Stimulated activated CD8-positive, alpha-beta memory T cell treated with anti-CD3 and anti-CD28 coated beads, Interleukin-7, amount 100 ng/mL, for 24 hours (primary cell): Measurements from ENCODE around the gene MGST2.

Source experiments
- DNase-seq: peaks from one replicate; pipeline ENCODE4 v3.0.0-alpha.2; 2020; ENCODE audit warnings: low read depth

The MGST2 gene

DNA sequence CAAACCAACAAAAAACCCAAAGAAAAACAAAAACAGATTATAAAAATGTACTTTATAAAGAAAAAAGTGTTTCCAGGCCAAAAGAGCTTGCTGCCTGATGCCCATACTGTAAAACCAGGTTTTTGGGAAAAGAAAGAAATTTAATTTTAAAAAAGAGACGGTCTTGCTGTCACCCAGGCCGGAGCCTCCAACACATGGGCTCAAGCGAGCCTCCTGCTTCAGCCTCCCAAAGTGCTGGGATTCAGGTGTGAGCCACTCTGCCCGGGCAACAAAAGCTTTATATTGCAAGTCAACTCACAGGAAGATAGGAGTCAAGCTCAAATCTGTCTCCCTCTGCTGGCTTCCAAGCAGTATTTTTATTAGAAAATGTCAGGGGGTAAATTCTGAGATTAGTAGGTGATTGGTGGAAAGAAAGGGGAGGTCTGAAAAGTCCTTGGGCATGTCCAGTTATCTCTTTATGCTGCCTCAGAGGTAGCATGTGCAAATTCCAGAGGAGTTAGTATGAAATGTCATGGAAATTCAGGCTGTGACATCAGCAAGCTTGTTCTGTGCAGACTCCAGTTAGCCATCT is 39.4 kb downstream of the MGST2 start:
- no peak for DNase-seq

DNA sequence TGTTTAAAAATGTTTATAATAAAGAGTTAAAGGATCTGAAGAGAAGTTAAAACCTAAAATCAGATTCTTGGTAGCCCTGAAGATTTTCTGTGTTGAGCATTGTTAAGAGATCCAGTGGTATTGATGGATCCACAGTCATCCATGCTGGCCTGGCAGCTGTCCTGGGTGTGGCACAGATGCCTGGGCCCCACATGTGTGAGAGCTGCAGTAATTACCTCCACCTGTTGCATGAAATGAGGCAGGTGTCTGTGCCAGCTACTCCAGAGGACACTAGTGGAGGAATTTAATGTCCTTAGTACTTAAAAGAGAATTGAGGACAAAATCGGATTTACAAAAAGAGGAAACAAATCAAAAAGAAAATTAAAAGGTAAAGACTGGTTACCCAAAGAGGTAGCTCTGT is 44.0 kb downstream of the MGST2 start:
- no peak for DNase-seq

DNA sequence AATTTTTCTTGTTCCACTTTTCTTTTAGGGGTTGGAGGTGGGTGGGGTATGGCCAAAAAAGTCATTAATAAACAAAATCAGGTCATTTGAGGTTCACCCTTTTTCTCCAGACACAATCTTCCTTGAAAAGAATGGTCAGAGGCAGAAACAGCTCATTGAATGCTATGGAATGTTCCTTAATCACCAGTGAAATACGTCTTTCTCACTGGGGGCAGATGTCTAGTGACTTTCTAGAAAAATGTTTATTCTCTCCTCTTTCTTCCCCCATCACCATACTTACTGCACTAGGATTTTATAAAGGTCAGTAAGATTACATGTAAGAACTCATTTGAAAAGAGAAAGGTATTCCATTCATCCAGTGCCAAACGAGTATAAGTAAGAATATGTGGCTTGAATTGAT is 44.5 kb downstream of the MGST2 start:
- DNase-seq = no peak

DNA sequence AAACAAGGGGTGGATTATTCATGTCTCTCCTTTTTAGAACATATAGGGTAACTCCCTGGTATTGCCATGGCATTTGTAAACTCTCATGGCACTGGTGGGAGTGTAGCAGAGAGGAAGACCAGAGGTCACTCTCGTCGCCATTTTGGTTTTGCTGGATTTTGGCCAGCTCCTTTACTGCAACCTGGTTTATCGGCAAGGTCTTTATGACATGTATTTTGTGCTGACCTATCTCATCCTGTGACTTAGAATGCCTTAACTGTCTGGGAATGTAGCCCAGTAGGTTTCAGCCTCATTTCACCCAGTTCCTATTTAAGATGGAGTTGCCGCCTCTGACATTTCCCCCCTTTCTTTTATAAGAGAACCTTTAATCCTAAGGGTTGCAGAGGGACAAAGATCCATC is 45.8 kb downstream of the MGST2 start:
- no peak for DNase-seq

DNA sequence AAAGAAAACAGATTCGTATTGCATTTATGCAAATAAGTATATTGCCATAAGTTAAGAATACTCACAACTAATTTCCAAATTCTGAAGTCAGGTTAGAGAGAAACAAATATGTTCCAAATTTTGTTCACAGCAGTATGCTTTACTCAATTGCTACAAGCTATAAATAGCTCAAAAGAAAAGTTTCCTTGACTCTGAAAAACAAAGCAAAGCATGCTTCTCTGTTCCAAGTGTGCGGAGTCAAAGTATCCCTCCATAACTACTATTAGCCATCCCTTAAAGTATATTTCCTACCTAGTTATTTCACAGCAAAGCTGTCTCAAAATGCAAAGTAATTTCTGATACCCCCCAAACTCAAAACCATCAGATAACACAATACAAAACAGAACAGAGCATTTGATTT is 47.3 kb downstream of the MGST2 start:
- DNase-seq = no peak

DNA sequence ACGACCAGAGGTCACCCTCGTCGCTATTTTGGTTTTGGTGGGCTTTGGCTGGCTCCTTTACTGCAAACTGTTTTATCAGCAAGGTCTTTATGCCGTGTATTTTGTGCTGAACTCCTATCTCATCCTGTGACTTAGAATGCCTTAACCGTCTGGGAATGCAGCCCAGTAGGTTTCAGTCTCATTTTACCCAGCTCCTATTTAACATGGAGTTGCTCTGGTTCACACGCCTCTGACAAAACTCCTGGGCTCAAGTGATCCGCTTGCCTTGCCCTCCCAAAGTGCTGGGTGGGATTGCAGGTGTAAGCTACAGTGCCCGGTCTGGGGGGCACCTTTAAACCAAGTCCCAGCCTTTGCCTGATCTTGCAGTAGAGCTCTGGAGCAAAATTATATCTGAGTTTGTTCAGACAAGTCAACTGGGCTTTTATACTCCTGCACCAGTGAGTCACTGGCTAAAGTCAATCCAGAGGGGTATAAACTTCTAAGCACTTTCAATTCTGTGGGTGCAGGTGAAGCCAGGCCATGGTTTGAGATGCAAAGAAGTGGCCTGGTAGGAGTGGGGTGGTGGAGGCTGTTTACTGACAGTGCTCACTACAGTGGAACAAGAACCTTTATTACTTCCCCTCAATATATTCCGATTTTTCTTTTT is 50.2 kb downstream of the MGST2 start:
- no peak for DNase-seq

DNA sequence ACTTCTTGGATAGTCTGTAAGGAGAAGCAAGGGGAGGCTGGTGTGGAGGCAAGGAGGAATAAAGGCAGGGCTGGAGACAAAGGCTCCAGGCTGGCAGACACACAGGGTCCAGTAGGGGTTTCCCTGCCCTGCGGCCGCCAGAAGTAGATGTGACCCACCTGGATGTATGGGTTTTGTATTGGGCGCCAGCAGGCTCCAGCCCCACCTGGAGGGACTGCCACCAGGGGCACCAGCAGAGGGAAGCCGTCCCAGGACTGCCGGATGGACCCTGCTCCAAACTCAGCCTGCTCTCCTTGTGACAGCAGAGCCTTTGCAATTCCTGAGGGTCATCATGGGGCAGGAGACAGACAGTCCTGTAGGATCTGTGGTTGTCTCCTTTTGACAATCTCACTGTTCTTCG is 52.7 kb downstream of the MGST2 start:
- no peak for DNase-seq

DNA sequence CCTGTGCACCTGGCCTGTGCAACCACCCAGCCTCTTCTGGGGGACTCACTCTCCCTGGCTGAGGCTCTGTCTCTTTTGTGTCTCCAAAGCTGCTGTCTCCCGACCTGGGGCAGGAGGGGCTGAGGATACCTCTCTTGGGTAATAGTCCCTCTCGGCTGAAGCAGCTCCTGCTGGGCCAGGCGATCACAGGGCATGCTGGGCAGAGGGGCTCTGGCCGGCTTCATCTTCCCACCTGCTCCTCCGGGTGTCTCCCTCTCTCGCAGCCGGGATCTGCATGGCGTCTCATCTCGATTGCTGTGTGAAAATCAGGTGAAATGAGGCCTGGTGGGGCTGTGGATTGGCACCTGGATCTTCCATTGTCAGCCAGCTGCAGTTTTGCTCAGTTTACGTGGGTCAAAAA is 53.2 kb downstream of the MGST2 start:
- no peak for DNase-seq

DNA sequence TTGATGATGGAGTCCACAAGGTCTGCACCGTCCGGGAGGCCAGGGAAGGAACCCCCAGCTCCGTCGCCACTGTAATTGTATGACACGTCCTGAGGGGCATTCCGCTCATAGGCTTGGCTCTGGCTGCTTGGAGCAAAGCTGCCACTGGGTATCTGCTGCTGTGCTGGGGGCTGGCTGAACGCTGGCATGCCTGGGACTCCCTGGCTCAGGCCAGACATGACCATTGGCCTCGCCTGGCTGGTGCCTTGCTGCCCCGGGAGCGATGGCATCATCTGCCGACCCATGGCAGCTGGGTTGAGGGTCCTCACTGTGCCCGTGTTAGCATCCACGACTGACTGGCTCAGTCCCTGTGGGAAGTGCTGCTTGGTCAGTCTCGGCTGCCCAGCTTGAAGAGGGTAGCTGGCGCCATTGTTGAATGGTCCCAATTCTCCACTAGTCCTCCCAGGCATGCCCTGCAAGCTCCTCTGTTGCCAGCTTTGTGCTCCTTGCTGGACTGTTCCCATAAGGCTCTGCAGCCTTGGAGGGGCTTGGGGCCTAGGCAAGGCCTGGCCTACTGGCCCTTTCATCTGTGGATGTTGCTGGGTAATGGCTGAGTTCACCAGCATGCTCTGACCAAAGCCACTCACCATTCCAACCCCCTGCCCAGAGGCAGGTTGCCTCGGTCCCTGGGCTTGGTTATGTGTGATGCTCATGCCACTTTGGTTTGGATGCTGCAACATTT is 53.9 kb downstream of the MGST2 start:
- DNase-seq = no peak

DNA sequence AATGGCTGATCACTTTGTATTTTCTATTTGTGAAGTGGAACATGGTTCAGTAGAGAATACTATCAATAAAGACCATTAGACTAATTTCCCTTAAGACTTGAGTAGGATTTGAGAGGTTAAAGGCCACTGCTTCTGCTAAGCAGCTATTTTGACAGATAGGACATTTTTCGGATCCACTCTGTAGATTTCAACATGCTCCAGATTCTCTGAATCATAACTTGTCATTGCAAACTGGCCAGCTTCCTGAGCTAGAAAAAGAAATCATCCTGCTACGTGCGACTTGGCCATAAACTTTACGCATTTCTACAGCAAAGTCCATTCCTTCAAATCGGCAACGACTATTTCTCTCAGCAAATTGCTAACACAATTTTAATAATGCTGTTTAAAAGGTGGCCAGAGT is 55.2 kb downstream of the MGST2 start:
- DNase-seq = no peak

DNA sequence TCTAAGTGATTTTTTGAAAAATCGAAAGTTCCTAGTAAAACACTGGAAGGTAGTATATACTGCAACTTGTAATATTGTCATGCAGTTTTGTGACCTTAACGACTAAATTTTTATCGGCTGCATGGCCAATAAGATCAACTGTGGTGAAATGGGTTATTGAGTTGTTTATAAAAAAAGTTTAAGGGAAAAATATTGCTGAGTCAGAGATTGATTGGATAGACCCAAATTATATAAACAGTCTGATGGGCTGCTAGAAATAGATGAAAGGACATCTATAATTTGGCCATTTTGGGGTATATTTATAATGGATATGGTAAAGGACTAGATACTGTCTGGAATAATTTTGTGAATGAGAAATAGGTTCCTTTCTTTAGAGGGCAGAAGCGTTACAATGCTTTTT is 56.2 kb downstream of the MGST2 start:
- no peak for DNase-seq

DNA sequence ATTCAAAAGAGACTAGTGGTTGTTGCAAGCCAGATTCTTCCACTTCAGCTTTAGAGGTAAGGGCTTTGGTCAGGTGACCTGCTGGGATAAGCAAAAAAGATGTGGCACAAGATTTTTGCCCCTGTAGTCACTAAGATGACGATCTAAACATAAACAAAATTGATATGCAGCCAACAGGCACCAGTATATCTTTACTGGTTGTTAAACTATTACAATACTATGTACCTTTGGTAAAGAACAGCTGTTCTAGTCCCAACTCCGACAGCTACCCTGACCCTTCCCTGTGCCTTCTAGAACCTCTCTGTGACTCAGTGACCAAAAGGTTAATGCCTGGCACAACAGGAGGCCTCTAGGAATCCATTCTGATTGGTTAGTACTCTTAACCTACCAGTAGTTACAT is 59.6 kb downstream of the MGST2 start:
- no peak for DNase-seq

DNA sequence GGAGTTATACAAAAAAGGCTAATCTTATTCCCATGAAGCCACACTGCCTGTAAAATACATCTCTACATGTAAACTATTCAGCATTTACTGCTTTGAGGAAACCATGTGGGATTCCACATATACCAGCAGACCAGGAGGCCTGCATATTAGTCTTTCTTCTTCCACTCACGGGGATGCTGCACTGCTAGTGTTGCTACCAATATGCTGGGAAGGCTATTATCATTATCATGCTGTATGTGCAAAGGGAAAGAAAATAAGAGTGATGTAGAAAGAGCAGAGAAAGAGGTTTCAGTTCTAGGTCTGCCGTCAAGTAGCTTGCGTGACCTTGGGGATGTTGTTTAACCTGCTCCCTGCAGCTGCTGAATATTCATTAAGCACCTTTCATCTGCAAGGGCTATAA is 61.0 kb downstream of the MGST2 start:
- no peak for DNase-seq

DNA sequence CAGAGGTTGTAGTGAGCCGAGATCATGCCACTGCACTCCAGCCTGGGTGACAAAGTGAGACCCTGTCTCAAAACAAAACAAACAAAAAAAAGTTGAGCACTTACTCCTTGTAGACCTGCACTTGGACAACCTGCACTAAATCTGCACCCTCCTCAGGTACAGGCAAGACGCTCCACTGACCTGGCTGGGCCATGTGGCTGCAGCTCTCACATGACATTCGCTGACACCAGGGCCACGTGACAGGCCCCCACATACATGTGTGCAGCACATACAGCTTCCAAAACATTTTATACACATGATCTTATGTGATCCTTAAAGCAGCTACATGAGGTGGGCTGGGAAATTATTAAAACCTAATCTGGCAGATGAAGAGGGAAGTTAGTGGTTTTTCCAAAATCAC is 62.5 kb downstream of the MGST2 start:
- no peak for DNase-seq

DNA sequence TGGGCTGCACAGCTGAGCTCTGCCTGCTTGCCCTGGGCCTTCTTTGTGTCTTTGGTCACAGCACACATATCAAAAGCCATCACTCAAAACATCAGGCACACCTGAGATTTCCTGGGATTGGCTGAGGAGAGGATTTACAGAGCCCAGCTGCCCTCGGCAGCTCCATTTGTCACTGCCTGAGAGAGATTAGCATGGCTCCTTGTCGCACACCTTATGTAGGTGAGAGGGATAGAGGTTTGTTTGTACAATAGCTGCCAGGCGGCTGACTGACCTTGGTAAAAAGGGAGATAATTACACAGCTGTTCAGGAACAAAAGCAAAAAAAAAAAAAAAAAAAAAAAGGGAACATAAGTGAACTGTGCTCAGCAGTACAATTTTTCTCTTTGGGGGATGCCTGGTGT is 63.2 kb downstream of the MGST2 start:
- DNase-seq = no peak

DNA sequence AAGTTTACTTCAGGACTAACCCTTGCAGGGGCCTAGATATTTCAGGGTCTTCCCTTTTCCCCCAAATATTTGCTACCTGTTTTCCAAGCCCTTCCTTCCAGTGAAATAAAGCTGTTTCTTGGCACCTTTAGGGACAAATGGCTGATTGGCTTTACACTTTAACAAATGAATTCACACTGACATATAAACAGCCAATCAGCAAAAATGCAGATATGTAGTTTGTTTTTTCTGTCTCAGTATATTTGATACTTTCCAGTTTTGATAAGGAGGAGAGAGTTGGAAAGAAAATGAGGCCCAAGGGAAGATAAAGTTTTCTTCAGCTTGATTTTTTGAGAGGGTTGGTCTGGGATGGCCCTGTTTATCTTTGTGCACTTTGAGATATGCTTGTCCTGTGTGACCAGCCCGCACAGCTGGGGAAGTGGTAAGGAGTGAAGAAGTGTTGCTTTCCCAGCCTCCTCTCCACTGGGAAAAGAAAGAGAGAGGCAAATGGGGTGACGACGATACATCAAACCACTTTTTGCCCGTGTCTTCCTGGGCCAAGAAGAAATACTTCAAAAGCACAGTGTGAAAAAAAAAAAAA is 67.5 kb downstream of the MGST2 start:
- no peak for DNase-seq

DNA sequence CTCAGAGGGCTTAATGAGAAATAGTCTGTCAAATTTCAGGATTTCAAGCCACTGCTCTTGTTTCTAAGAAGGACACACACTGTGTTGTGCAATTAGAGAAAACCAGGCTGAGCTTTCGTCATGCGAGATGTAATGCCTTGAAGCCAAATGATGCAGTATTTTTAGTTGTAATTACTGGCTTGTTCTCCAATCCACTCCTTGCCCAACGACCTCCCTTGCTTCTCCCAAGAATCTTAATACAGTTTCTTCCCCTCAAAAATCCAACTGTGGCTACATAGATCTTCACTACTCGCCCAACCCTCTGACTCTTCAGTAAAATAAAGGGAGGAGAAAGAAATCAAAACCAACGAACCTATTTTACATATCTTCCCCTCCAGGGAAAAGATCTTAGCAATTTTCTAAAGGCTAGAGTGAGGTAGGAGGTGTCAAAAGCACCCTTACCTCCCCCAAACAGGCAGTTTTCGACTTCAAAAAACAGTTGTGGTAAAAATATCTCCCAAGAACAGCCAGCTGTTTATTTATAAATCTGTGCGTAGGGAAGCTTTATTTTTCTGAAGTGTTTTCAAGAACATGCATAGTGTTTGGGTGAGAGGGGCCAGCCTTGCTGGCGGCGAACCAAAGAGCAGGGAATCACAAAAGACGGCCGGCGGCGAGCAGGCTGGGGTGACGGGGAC is 68.7 kb downstream of the MGST2 start:
- no peak for DNase-seq

DNA sequence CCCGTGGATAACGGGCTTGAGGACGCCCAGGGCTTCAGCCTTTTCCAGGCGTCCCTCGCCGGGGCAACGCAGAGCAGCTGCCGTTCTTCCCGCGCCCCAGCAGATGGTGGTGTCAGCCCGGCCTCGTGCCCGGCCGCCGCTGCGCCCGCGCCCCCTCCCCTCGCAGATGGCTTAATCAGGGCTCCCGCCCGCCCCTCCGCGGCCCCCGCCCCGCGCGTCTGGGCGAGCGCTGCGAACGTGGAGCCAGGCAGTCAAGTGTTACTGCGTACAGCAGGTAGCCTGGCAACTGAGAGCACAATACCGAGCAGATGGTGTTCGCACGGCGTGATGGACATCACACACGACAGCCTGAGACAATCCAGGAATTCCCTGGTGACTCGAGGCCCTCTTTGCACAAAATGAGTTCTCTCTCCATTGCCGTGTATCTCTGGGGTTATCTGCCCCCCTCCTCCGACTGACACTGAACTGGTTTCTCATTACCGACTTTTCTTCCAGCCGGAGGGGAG is 69.3 kb downstream of the MGST2 start:
- peak; percentile 11 for DNase-seq

DNA sequence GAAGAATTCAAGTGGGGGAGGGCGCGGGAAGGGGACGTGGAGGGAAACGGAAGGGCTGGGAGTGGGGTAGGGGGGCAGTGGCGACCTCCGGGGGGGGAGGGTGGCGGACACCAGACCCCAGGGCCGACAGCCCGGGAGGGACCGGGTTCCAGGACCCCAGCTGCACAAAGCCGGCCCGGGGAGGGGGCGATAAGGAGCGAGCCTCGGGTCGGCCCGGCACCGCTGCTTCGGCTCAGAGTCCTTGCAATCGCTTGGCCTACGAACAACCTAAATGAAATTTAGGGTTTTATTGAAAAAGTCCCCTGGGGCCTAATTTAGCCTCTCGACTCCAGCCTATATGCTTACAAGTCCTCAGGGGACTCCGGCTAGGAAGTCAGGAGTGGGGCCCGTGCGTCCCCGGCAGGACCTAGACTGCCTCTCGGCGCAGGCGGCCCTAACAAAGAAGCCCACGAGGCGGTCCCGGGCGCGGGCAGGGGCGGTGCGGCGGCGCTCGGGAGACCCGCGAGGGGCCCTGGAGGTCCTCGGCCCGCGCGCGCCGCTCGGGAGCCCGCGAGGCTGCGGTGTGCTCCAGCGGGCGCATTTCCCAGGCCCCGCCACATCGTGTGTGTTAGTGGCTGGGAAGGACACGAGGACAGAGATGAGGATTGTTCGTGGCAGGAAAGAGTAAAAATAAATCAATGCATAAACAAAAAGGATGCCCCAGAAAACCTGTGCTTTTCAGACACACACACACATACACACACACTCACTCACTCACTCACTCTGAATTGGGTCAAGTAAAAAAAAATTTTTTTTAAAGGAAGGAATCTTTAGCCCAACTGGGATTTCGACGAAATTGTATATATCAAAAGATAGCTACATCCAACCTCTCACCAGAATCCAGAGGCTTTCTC is 70.0 kb downstream of the MGST2 start:
- DNase-seq = no peak

DNA sequence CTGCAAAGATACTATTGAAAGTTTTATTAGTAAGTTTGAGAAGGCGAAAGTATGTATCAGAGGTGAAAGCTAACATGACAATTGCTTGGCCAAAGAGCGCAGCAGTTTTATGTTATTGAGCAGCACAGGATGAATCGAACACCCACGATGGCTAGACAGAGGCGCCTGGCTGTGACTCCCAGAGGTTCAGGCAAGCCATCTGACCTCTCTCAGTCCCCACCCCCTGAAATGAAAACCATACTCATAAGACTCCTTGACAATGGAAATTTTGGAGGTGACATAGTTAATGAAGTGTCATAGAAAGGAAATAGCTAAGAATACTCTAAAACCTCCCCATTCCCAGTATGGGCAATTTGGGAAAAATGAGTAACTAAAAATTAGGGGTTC is 70.6 kb downstream of the MGST2 start:
- no peak for DNase-seq

DNA sequence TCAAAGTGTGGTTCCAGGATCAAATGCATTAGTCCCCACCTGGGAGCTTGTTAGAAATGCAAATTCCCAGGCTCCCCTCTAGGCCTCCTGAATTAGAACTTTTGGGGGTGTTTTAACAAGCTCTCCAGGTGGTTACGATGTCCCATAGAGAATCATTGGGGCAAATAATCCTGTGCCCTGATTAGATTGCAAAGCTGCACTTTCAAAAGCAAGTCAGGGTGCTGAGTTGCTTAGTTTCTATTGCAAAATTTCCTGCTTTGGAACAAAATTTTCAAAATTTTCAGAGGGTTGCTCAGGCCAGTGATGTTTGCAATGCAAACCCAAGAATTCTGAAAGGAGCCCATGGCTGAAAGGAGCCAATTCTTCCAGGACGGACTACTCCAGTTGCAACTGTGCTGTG is 71.0 kb downstream of the MGST2 start:
- no peak for DNase-seq
